Heart right ventricle (tissue), 16 donors: Measurements from ENCODE around the gene ALDH1A3. TPM values are rescaled to one million over a fixed set of nuclear protein-coding genes. Genes with fewer than 3 reads are reported as not detected.
A peak's percentile ranks its signal among the peaks of the same experiment; 100 is the strongest.

ENCODE experiments used
- ATAC-seq, 8 donors: fragments of 200-7000 bp; cut with Tn5 transposase; one replicate each; pipeline ENCODE4 v1.9.1; 2020; ENCODE audit warnings: mild to moderate bottlenecking in 8 of 8, moderate library complexity in 8 of 8, moderate number of reproducible peaks in 1 of 8
- DNase-seq, 2 donors: peaks; one replicate each; pipeline ENCODE4 v3.0.0-alpha.2; 2020
- H3K27ac ChIP-seq, 10 donors: fragments of 200-600 bp; sonication (generic) in 2 of 10; one replicate each; pipeline versions ENCODE4 v1.5.0 to v1.8.0; 2020 to 2022; ENCODE audit warnings: mild to moderate bottlenecking in 3 of 10
- H3K27me3 ChIP-seq, 7 donors: fragments of 200-600 bp; one replicate each; pipeline ENCODE4 v1.8.0; 2021 to 2022; ENCODE audit warnings: mild to moderate bottlenecking in 2 of 7
- H3K36me3 ChIP-seq, 9 donors: fragments of 200-600 bp; sonication (generic) in 1 of 9; one replicate each; pipeline versions ENCODE4 v1.5.0 to v1.8.0; 2020 to 2022; ENCODE audit warnings: mild to moderate bottlenecking in 2 of 9
- H3K4me1 ChIP-seq, 9 donors: fragments of 200-600 bp; sonication (generic) in 1 of 9; one replicate each; pipeline versions ENCODE4 v1.5.0 to v1.8.0; 2020 to 2022; ENCODE audit warnings: mild to moderate bottlenecking in 4 of 9
- H3K4me3 ChIP-seq, 10 donors: fragments of 200-600 bp; sonication (generic) in 2 of 10; one replicate each; pipeline versions ENCODE4 v1.5.0 to v1.8.0; 2020 to 2022; ENCODE audit warnings: mild to moderate bottlenecking in 7 of 10, moderate library complexity in 2 of 10
- H3K9me3 ChIP-seq, 11 donors: fragments of 200-600 bp in 10 of 11; sonication (generic) in 2 of 11; one replicate each; pipeline versions ENCODE4 v1.5.0 to v1.8.0; 2013 to 2022; ENCODE audit warnings: mild to moderate bottlenecking in 2 of 11, control low read depth in 1 of 11, moderate library complexity in 1 of 11
- WGBS, 2 donors: extraction: QIAGEN DNeasy Blood & Tissue Kit; methylation state at CpG; one replicate each; pipeline ENCODE4 v1.1.7; 2013; ENCODE audit warnings: inconsistent platforms in 1 of 2; 5-methylcytosine and 5-hydroxymethylcytosine counted together
- intact Hi-C, 10 donors: fragments of 100-400 bp; cut with DNase I; formaldehyde crosslinking; loops; one replicate each; pipeline versions ENCODE4 v1.11.1 to v1.14.2; 2022
- polyA plus RNA-seq, 2 donors: library from polyadenylated mRNA; stranded (reverse); fragments of 200-250 nt; gene quantifications; one replicate each; pipeline ENCODE4 v1.2.3, GENCODE V29; 2013
- total RNA-seq, 10 donors: library from RNA; stranded (reverse); fragmentation: NEBNext Ultra II Directional in 3 of 10; extraction: Animal tissue kit (Norgen Biotek cat#: 25700) in 3 of 10; gene quantifications; one replicate each; pipeline versions ENCODE4 v1.2.1 to v1.2.4, GENCODE V29; 2021 to 2023
- TF ChIP-seq, protein P1 (sequence below), 9 donors: fragments of 200-600 bp; sonication (generic) in 2 of 9; IDR thresholded peaks; one replicate each; pipeline versions ENCODE4 v1.5.0 to v1.8.0; 2021 to 2022; ENCODE audit warnings: antibody characterized with exemption in 9 of 9, mild to moderate bottlenecking in 5 of 9, moderate library complexity in 1 of 9
- donor health status: Arrhythmogenic right ventricular cardiomyopathy.
- donor health status: ischemic (EF 13 %, LVEDD 7.1; RV severe dilation, severe dysfunction).
- donor health status: healthy with polysubstance abuse.
- donor health status: DM: no; HTN: yes; CAD: no.
- donor health status: DM: no; HTN: no; CAD: no.
- donor health status: ischemic (EF 25% LVEDD 6.9; RV normal size, moderate dysfunction).
- donor health status: ischemic (EF 25% LVEDD 5.7; RV mildly dilated, moderate dysfunction).
- donor health status: healthy.
- donor health status: DM: yes; HTN: yes; CAD: no.
- donor health status: Ischemic cardiomyopathy.
- donor health status: ischemic (EF 35%, LVEDD 5.7; RV mildly dilated, moderate dysfunction).
- donor health status: nonischemic (EF 11% LVEDD 7.7; RV severe dilation, severe dysfunction).
- donor health status: DM: yes; HTN: yes; CAD: no.
- donor health status: PGD.
- donor health status: ischemic (EF 29% LVEDD 5.4; RV normal size, mild dysfunction).
- donor health status: nonischemic (EF 23%, LVEDD 6.1; RV moderate dilation, normal function).

The ALDH1A3 gene
- total and polyA plus RNA-seq, 12 donors, result 0.96 to 24.9 (median 2.3) TPM

DNA sequence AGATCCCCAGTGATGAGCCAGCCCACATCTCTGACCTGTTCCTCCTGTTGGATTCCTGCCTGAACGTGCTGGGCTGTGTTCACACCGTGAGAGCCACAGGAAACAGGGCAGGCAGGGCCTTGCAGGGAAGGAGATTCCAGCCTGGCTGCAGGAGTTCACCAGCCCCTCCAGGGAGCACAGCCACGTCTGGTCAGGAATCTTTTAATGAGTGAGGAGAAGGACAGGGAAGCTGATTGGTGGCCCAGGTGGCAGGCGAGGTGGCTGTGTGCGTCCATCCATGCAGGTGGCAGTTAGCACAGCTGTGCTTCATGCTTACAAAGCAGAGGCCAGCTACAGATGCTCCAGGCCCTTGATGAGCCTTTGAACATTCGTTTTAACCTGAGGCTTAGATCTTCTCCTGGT is 50.0 kb downstream of the ALDH1A3 start:
- H3K4me3 ChIP-seq, result no peak overlapping the region
- DNase-seq, result no peak
- no peaks in the 10 kb centered on the region for H3K27me3 ChIP-seq
- H3K4me1 ChIP-seq, result peaks cover 0 to 11% (median 0%) of the 10 kb centered on the region in 9 donors
- TF ChIP-seq, protein P1, sequence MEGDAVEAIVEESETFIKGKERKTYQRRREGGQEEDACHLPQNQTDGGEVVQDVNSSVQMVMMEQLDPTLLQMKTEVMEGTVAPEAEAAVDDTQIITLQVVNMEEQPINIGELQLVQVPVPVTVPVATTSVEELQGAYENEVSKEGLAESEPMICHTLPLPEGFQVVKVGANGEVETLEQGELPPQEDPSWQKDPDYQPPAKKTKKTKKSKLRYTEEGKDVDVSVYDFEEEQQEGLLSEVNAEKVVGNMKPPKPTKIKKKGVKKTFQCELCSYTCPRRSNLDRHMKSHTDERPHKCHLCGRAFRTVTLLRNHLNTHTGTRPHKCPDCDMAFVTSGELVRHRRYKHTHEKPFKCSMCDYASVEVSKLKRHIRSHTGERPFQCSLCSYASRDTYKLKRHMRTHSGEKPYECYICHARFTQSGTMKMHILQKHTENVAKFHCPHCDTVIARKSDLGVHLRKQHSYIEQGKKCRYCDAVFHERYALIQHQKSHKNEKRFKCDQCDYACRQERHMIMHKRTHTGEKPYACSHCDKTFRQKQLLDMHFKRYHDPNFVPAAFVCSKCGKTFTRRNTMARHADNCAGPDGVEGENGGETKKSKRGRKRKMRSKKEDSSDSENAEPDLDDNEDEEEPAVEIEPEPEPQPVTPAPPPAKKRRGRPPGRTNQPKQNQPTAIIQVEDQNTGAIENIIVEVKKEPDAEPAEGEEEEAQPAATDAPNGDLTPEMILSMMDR (IDR thresholded peaks at IDR 0.05), result no peak
- no peak for ATAC-seq
- peaks cover 0 to 65% (median 0%) of the 10 kb centered on the region in 9 donors for H3K36me3 ChIP-seq
- H3K9me3 ChIP-seq, result no peaks in the 10 kb centered on the region
- WGBS, 2 donors, result 34 to 43% methylated on average over 6 of the region's 6 CpGs
- intact Hi-C loops, result loop anchor here in 2 of 10 donors (10.0 kb wide), 2 partner anchors 325 to 335 kb away; partner anchors contain the start of gene CHSY1 (in 1 of the 2)
- H3K27ac ChIP-seq, result no peak overlapping the region

DNA sequence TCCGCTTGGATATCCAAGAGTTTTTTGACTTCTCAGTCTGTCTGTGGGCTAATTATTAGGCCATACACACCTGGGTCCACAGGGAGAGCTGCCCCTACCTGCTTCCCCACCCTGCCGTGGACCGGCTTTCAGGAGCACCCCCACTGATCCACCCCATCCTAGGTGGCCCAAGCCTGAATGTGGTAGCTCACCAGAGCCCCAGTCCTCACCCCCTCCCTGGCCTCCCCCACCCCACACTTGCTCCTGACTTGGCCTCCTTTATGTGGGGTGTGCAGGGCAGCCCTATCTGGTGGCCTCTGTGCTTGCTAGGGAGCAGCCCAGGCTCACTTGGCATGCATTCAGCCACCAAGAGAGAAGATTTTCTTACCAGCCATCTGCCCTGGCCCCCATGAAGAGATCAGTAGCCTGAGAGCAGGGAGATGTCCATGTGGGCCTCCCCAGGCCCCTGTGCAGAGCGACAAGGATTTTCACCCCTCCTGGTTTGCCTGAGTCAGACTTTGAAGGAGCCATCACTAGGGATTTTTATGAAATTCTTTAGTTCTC is 50.7 kb downstream of the ALDH1A3 start:
- DNase-seq (no peak), ATAC-seq (no peak)
- TF ChIP-seq, protein P1 (IDR thresholded peaks at IDR 0.05), result no peak
- intact Hi-C loops, result no loop called here
- Histone ChIP-seq H3K4me1 (peaks cover 0 to 11% (median 0%) of the 10 kb centered on the region in 9 donors), H3K27ac (no peak overlapping the region), H3K9me3 (no peaks in the 10 kb centered on the region), H3K27me3 (no peaks in the 10 kb centered on the region), H3K36me3 (peaks cover 0 to 57% (median 0%) of the 10 kb centered on the region in 9 donors), H3K4me3 (no peak overlapping the region)
- 96% methylated on average over 4 of the region's 4 CpGs for WGBS, 2 donors

DNA sequence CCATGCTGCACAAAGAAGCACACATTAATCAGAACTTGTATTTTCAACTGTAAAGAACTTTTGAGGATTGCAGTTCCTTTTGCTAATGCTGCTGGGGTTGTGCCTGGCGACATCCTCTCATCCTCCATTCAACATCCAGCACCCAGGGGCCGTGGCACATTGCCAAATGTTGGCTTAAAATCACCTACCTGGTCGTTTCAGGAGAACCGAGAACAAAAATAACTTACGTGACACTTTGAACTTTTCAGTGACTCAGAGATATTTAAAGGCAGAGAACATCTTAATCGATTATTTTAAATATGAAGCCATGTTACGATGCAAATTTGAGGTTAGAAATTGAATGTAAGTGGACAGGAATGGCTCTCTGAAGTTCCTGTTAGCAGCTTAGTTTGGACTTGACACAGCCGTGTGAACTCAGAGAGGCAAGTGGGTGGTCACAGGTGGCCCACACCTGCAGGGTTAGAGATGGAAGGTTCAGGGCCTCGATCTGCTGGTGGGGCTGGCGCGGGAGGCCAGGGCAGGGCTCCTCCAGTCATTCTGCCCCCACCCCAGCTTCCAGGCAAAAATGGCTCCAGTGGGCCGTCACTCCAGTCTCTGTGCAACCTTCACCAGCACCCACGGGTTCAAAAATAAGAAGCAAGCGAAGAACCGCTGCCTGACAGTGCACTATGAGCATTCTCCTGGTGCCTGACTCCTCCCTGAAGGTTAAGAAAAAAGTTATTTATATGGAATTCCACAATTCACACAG is 51.7 kb downstream of the ALDH1A3 start:
- 85 to 91% methylated on average over 15 of the region's 15 CpGs for WGBS, 2 donors
- ATAC-seq (no peak), DNase-seq (no peak)
- no peak overlapping the region for H3K4me3 ChIP-seq
- TF ChIP-seq, protein P1 (IDR thresholded peaks at IDR 0.05), result no peak
- no peaks in the 10 kb centered on the region for H3K27me3 ChIP-seq
- intact Hi-C loops, result no loop called here
- peaks cover 0 to 48% (median 0%) of the 10 kb centered on the region in 9 donors for H3K36me3 ChIP-seq
- no peak overlapping the region for H3K27ac ChIP-seq
- H3K4me1 ChIP-seq, result peaks cover 0 to 11% (median 0%) of the 10 kb centered on the region in 9 donors
- H3K9me3 ChIP-seq, result peaks cover 0 to 3% (median 0%) of the 10 kb centered on the region in 11 donors

DNA sequence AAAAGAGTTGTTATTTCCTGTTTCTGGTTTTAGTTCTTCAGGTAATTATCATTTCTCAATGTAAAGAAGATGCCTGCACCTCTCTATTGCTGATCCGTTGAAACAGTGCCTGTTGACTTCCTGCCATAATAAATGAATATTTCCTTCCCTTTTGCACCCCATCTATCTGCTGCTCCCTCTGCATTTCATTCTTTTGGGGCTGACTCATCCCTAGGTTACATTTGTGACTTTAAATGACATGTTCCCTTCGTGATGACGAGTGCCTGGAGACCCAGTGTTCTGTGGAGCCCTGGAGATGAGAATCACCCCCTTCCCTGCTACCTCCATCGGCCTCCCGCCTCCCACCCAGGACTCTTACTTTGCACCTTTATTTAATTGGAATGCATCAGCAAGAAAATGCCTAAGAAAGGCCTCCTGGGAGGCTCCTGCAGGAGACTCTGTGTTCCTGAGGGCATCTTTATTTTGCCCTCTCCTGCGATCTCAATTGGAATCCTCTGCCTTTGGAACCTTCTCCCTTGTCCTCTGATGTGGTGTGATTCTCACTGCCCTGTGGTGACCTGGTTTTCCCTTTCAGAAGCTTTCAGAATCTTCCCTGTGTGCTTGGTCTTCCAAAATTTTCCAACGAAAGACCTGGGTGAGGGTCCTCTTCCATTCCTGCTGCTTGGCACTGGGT is 53.2 kb downstream of the ALDH1A3 start:
- TF ChIP-seq, protein P1 (IDR thresholded peaks at IDR 0.05), result no peak
- no peaks in the 10 kb centered on the region for H3K27me3 ChIP-seq
- H3K4me3 ChIP-seq, result no peak overlapping the region
- no peak for DNase-seq
- H3K27ac ChIP-seq, result peak overlapping the region in 1 of 10 donors; percentile 21
- no peak for ATAC-seq
- 64 to 69% methylated on average over 7 of the region's 7 CpGs for WGBS, 2 donors
- H3K9me3 ChIP-seq, result peaks cover 0 to 10% (median 0%) of the 10 kb centered on the region in 11 donors
- H3K4me1 ChIP-seq, result peaks cover 0 to 11% (median 0%) of the 10 kb centered on the region in 9 donors
- intact Hi-C loops, result no loop called here
- H3K36me3 ChIP-seq, result peaks cover 0 to 33% (median 0%) of the 10 kb centered on the region in 9 donors
